GM19023 (cell line): ENCODE results near the gene CNN2.

Experiments
- ATAC-seq: cut with Tn5 transposase; IDR thresholded peaks from one replicate; pipeline ENCODE4 v1.9.1; 2021; ENCODE audit warnings: mild to moderate bottlenecking, moderate library complexity; ENCODE audit not compliant: unreplicated experiment

CNN2 gene

GRCh38 chr19:1025960-1026782, at the start of gene CNN2:
TSS of gene CNN2 (plus strand) at chr19:1026608. CDS start at chr19:1026662, 54 bp downstream.
- peak; percentile 53 for ATAC-seq

GRCh38 chr19:977058-977464, 49.3 kb upstream of the CNN2 start:
- no peak for ATAC-seq

- no peak for ATAC-seq
Observed at GRCh38 chr19:979318-979741, 47.1 kb upstream of the CNN2 start.

GRCh38 chr19:980133-980998, 46.0 kb upstream of the CNN2 start:
- ATAC-seq = no peak

GRCh38 chr19:982567-983170, 43.7 kb upstream of the CNN2 start:
- ATAC-seq = no peak

- peak; percentile 79 for ATAC-seq
Observed at GRCh38 chr19:984165-984967, 42.0 kb upstream of the CNN2 start, which contains the start of gene WDR18. TSS of gene WDR18 (plus strand) at chr19:984345. CDS start at chr19:984354, 9 bp downstream.

GRCh38 chr19:986083-986482, 40.3 kb upstream of the CNN2 start:
- no peak for ATAC-seq

GRCh38 chr19:988081-988480, 38.3 kb upstream of the CNN2 start:
- ATAC-seq = no peak

GRCh38 chr19:988510-988909, 37.9 kb upstream of the CNN2 start:
- ATAC-seq = no peak

- no peak for ATAC-seq
Observed at GRCh38 chr19:989381-990081, 36.9 kb upstream of the CNN2 start.

- ATAC-seq = no peak
Observed at GRCh38 chr19:990119-990571, 36.3 kb upstream of the CNN2 start.

- no peak for ATAC-seq
Observed at GRCh38 chr19:990746-991145, 35.7 kb upstream of the CNN2 start.

- no peak for ATAC-seq
Observed at GRCh38 chr19:991174-991931, 35.1 kb upstream of the CNN2 start.

GRCh38 chr19:991932-992669, 34.3 kb upstream of the CNN2 start:
- no peak for ATAC-seq

GRCh38 chr19:992670-993055, 33.7 kb upstream of the CNN2 start:
- ATAC-seq = no peak

GRCh38 chr19:993361-993830, 33.0 kb upstream of the CNN2 start:
- ATAC-seq = no peak

GRCh38 chr19:993831-994393, 32.5 kb upstream of the CNN2 start:
- ATAC-seq = no peak

GRCh38 chr19:994516-994915, 31.9 kb upstream of the CNN2 start:
- no peak for ATAC-seq
